Activated CD4-positive, alpha-beta memory T cell treated with anti-CD3 and anti-CD28 coated beads for 36 hours (primary cell): ENCODE results near the gene DPYSL5. TPM values are rescaled to one million over a fixed set of nuclear protein-coding genes. Genes with fewer than 3 reads are reported as not detected.

Experiments used
- CTCF ChIA-PET: fragments of 350-600 bp; sonication (Branson Sonifier 250); formaldehyde crosslinking; loops from one replicate; lab custom pipeline; 2021; ENCODE audit warnings: antibody characterized with exemption, inconsistent platforms; lab: Charles Lee
- POLR2A ChIA-PET: fragments of 350-600 bp; sonication (Branson Sonifier 250); formaldehyde crosslinking; loops from one replicate; lab custom pipeline; 2021; ENCODE audit warnings: antibody characterized with exemption; lab: Charles Lee
- DNase-seq: peaks from one replicate; pipeline ENCODE4 v3.0.0-alpha.2; 2020
- H3K27ac Mint-ChIP-seq: one replicate; pipeline ENCODE4 v1.8.0; 2021; ENCODE audit warnings: mixed read lengths
- H3K27me3 Mint-ChIP-seq: one replicate; pipeline ENCODE4 v1.8.0; 2021; ENCODE audit warnings: mixed read lengths
- H3K36me3 Mint-ChIP-seq: one replicate; pipeline ENCODE4 v1.8.0; 2021; ENCODE audit warnings: mixed read lengths
- H3K4me1 Mint-ChIP-seq: one replicate; pipeline ENCODE4 v1.8.0; 2021; ENCODE audit warnings: low read depth, mixed read lengths
- H3K4me3 Mint-ChIP-seq: one replicate; pipeline ENCODE4 v1.8.0; 2021; ENCODE audit warnings: mild to moderate bottlenecking, mixed read lengths
- H3K9me3 Mint-ChIP-seq: one replicate; pipeline ENCODE4 v1.8.0; 2021; ENCODE audit warnings: mixed read lengths
- intact Hi-C: fragments of 100-400 bp; cut with micrococcal nuclease; formaldehyde crosslinking; loops from one replicate; pipeline ENCODE4 v1.15.1; 2023
- total RNA-seq, 2 experiments: library from RNA; stranded (reverse); gene quantifications; one replicate each; pipeline ENCODE4 v1.2.3, GENCODE V29; 2021

Gene DPYSL5
- total RNA-seq, 2 experiments from 2014 or later, result not detected

DNA sequence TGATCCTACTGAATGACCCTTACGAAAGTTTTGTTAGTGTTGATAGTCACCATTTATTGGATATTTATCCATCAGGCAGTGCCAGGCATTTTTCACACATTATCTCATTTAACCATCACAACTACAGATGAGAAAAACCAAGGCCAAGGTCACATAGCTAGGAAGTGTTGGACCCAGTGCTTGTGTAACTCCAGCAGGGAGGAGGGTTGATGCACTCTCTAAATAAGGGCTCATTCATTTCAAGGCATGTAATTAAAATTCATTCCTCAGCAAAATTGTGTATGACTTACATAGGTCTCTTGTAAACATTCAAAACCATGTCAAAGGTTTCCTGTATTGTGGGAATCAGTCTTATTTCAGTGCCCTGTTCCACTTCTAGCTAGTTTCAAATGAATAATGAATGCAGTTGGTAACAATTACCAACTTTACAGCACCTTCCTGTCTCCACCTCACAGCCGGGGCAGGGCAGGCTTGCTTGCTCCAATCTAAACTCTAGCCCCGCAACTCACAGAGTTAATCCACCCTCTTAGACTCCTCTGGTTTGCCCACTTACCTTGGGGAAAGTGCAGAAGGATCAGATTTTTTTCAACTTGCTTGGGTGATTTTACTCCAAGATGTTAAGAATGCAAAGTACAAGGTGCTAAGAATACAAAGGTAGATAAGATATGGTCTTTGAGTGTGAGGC lies 116.7 kb downstream of the DPYSL5 start:
- ChIA-PET CTCF (interaction anchor here (1.0 to 6.3 kb wide), 7 partner anchors 12 to 339 kb away, joined by 3 to 205 read pairs (median 20); partner anchors contain the start of gene TRIM54), POLR2A (no interaction called here)
- Mint-ChIP-seq H3K36me3 (no peaks in the 10 kb centered on the region), H3K27ac (no peak overlapping the region), H3K4me3 (no peak overlapping the region), H3K27me3 (peaks cover 22% of the 10 kb centered on the region), H3K4me1 (peaks cover 7% of the 10 kb centered on the region), H3K9me3 (no peaks in the 10 kb centered on the region)
- intact Hi-C loops, result no loop called here
- no peak for DNase-seq

DNA sequence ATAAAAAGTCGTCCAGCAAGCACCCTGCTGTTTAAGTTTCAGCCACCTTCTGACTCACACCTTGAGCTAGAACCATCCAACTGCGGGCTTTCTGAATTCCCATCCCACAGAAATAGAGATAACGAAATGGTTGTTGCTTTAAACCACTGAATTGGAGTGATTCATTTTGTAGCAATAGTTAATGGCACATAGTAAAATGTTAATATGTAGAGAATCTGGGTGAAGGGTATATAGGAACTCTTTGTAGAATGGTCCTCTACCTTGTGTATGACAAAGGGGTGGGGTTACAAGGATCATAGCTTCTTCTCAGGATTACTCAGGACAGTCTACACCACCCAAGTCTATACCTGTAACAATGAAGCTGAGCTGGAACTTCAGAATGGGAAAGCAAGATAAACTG lies 120.1 kb downstream of the DPYSL5 start:
- ChIA-PET POLR2A (no interaction called here), CTCF (interaction anchor here (0.9 to 3.4 kb wide), 4 partner anchors 45 to 311 kb away, joined by 3 to 17 read pairs (median 14); no protein-coding TSS in a partner anchor)
- no peaks in the 10 kb centered on the region for H3K36me3 Mint-ChIP-seq
- no peak overlapping the region for H3K4me3 Mint-ChIP-seq
- no peak overlapping the region for H3K27ac Mint-ChIP-seq
- no peak for DNase-seq
- peaks cover 14% of the 10 kb centered on the region for H3K27me3 Mint-ChIP-seq
- H3K4me1 Mint-ChIP-seq, result peaks cover 15% of the 10 kb centered on the region
- intact Hi-C loops, result no loop called here
- H3K9me3 Mint-ChIP-seq, result no peaks in the 10 kb centered on the region

DNA sequence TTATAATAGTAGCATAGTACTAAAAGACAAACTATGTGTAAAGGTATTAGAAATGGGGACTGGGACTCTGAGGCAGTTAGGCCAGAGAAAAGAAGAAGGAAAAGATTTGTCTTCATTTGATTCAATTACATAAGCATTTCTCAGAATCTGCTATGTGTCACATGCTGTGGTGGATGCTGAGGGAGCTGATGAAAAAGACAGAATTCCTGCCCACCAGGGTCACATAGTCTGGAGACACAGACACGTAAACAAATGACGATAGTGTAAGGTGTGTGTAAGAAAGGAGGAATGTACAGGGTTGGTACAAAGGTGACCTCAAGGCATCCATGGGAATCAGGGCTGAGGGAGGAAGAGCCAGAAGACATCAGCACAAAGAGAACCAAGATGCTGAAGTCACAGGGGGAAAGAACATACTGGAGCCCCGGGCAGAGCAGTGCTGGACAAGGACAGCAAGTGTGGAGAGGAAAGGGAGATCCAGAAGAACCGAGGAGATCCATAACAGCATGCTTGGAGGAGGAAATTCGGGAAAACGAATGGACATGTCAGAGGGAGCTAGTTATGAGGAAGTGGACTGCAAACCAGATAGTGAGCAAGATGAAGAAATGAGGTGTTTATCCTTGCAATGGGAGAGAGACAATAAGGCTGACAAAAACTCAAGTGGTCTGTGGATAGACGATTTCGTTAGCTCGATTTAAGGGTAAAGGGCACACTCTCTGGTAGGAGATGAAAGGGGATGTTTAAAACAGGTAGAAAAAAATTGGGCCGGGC lies 121.3 kb downstream of the DPYSL5 start:
- no peak for DNase-seq
- ChIA-PET POLR2A (interaction anchor here (0.6 kb wide), 1 partner anchor 7 kb away, joined by 4 read pairs; no protein-coding TSS in a partner anchor), CTCF (interaction anchor here (0.9 to 3.4 kb wide), 8 partner anchors 7 to 310 kb away, joined by 3 to 17 read pairs (median 4); no protein-coding TSS in a partner anchor)
- H3K9me3 Mint-ChIP-seq, result no peaks in the 10 kb centered on the region
- peaks cover 17% of the 10 kb centered on the region for H3K27me3 Mint-ChIP-seq
- intact Hi-C loops, result no loop called here
- H3K4me3 Mint-ChIP-seq, result peak overlapping the region; percentile 73
- no peaks in the 10 kb centered on the region for H3K36me3 Mint-ChIP-seq
- H3K4me1 Mint-ChIP-seq, result peaks cover 15% of the 10 kb centered on the region
- H3K27ac Mint-ChIP-seq, result no peak overlapping the region

DNA sequence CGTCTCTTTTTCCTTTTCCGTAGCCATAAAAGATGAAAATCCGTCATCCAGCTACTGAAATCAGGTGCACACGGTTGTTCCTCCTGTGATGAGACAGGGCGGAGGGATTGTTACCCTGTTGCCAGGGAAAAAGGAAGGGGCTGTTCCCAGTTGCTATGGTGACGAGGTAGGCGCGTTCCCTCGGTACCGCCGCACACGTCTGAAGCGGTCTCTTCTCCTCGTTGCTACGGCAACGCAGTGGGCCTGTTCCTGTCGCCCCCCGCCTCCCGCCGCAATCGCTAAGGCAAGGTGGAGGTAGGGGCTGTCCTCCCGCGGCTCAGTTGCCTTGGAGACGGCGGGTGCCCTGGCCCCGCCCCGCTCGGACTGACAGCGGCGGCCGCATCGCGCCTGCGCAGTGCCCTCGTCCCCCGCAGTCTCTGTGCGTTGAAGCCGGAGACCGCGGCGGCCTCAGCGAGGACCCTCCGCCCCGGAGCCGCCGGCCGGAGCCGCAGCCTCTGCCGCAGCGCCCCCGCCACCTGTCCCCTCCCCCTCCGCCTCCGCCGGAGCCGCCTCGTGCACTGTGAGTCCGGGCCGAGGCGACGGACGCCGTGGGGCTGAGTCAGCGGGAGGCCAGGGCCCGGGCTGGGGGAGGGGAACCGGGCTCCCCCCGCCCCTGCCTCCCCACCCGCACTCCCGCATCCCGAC lies 122.5 kb downstream of the DPYSL5 start, which contains the start of gene MAPRE3:
MAPRE3 (plus strand) TSS at position 394 of the 684 bp plus-strand sequence. CDS start 51,582 bp downstream, outside the sequence.
- Mint-ChIP-seq H3K4me1 (peaks cover 15% of the 10 kb centered on the region), H3K27me3 (peaks cover 17% of the 10 kb centered on the region), H3K27ac (no peak within 1 kb of the TSS), H3K36me3 (no peaks in the 10 kb centered on the region), H3K4me3 (peak within 1 kb of the TSS; percentile 73), H3K9me3 (no peaks in the 10 kb centered on the region)
- ChIA-PET POLR2A (interaction anchor here (0.6 kb wide), 1 partner anchor 8 kb away, joined by 4 read pairs; no protein-coding TSS in a partner anchor), CTCF (interaction anchor here (0.9 to 3.4 kb wide), 6 partner anchors 8 to 309 kb away, joined by 3 to 17 read pairs (median 8); no protein-coding TSS in a partner anchor)
- peak; percentile 85 for DNase-seq
- intact Hi-C loops, result loop anchor here (1.0 kb wide), 1 partner anchor 111 kb away; no protein-coding TSS in a partner anchor

DNA sequence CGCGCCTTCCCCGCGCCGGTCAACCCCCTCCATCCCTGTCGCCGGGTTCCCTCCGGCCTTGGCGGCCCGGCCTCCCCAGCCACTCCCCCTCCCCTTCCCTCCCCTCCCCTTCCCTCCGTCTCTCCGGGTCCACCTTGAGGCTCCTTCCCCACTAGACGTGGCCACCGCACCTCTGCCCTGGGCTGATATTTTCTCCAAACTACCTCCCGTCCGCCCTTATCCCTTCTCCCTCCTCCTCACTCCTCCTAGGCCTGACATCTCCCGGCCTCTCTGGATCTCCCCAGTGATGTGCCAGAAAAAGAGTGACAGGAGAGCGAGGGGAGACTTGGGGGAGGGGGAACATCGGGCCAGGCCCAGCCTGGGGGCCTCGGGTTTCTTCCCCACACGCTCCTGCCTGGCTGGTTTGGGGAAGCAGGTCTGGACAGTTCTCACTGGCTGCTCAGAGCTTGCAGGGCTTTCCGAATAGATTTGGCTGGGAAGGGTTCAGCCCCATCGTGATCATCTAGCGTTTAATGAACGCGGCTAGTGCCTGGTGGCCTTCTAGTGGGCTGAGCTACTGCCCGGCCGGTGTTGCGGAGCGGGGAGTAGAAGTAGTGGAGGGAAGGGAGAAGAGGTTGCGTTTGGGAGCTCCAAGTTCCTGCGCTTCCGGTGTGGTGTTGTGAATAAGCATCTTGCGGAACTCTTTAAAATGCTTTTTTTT lies 123.1 kb downstream of the DPYSL5 start:
- Mint-ChIP-seq H3K4me3 (peak overlapping the region; percentile 68), H3K4me1 (peaks cover 15% of the 10 kb centered on the region), H3K36me3 (no peaks in the 10 kb centered on the region), H3K9me3 (no peaks in the 10 kb centered on the region), H3K27me3 (peaks cover 14% of the 10 kb centered on the region), H3K27ac (no peak overlapping the region)
- DNase-seq, result no peak
- ChIA-PET POLR2A (interaction anchor here (0.7 kb wide), 1 partner anchor 60 kb away, joined by 3 read pairs; no protein-coding TSS in a partner anchor), CTCF (interaction anchor here (0.7 to 1.6 kb wide), 2 partner anchors 46 to 125 kb away, joined by 4 to 6 read pairs; no protein-coding TSS in a partner anchor)
- intact Hi-C loops, result loop anchor here (1.0 kb wide), 1 partner anchor 110 kb away; no protein-coding TSS in a partner anchor

DNA sequence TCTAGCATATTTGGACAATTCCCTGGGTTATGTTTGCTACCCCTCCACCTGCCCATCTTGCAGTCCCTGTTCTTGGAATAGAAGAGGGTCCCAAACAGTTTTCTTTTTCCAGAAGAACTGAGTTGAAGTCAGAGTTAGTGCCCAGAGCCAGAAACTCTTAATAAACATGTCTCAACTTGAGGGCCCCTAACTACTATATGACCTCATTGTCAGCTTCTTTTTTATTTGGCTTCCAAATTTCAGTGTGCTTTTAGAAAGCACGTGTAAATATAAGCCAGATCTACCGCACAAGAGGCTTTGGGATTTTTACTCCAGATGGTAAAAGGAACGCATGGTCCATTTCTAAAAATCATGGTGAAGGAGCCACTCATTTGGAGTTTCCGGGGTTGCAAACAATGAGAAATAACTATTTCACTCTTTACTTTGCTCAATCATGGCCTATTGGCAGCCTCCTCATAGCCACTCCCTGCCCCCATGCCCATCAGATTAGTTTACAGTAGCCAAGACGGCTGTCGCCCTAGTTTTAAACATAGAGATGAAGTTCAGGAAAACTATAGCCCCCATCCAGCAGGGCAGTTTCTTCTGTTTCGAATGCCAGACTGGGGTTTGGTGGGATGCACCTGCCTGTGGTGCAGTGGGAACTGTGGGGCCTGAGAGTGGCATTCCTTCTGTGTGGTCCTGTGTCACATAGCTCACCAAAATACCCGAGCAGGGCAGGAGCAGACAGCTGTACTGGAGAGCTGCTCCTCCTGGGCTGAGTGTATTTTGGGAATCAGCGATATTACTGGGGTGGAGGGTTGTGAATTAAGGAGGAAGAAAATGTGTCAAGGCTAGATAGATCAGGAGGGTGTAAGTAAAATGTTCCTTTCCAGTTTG lies 124.2 kb downstream of the DPYSL5 start:
- Mint-ChIP-seq H3K27ac (no peak overlapping the region), H3K9me3 (no peaks in the 10 kb centered on the region), H3K4me3 (peak overlapping the region; percentile 68), H3K27me3 (peaks cover 12% of the 10 kb centered on the region), H3K4me1 (peaks cover 15% of the 10 kb centered on the region), H3K36me3 (no peaks in the 10 kb centered on the region)
- DNase-seq, result no peak
- intact Hi-C loops, result no loop called here
- CTCF ChIA-PET, result interaction anchor here (0.7 to 1.6 kb wide), 4 partner anchors 10 to 126 kb away, joined by 4 to 6 read pairs (median 6); no protein-coding TSS in a partner anchor
- POLR2A ChIA-PET, result no interaction called here

DNA sequence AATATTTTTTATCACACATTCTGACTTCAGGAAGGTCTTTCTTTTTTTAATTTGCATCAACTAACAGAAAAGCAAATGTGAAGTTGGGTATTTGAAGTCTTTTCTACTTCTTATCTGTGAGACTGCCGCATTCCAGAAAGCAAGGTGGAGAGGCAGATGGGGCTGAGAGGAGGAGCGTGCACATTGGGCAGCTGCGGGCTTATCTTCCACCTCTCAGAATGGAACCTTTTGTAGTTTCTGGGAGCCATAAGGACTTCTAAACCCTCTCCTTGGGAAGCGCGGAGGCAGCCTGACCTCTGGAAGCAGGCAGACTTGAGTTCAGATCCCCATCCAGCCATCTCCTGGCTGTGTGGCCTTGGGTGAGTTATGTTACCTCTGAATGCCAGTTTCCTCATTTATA lies 126.4 kb downstream of the DPYSL5 start:
- CTCF ChIA-PET, result no interaction called here
- Mint-ChIP-seq H3K4me3 (no peak overlapping the region), H3K27ac (no peak overlapping the region), H3K9me3 (no peaks in the 10 kb centered on the region), H3K27me3 (peaks cover 5% of the 10 kb centered on the region), H3K36me3 (no peaks in the 10 kb centered on the region), H3K4me1 (peaks cover 10% of the 10 kb centered on the region)
- POLR2A ChIA-PET, result no interaction called here
- intact Hi-C loops, result no loop called here
- no peak for DNase-seq

DNA sequence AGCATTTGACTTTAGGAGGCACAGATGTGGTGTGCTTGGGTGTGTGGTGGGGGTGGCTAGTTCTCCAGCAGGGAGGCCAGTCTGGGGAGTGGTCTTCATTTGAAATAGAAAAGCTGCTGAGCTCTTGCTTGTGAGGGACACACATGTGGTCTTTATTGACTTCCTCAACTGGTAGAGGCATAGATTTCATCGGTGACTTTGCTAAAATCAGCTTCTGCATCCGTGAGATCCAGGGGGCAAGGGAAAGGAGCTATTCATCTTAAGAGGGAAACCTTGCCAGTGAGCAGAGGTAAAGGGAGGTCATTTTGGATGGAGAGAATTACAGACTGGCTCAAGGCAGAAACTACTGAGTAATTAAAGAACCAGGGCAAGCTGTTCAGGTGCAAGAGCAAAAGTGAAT lies 127.2 kb downstream of the DPYSL5 start:
- CTCF ChIA-PET, result interaction anchor here (1.2 to 1.6 kb wide), 4 partner anchors 13 to 129 kb away, joined by 3 to 9 read pairs (median 6); no protein-coding TSS in a partner anchor
- Mint-ChIP-seq H3K9me3 (no peaks in the 10 kb centered on the region), H3K4me3 (no peak overlapping the region), H3K27ac (no peak overlapping the region), H3K27me3 (peaks cover 3% of the 10 kb centered on the region), H3K4me1 (peaks cover 7% of the 10 kb centered on the region), H3K36me3 (no peaks in the 10 kb centered on the region)
- intact Hi-C loops, result no loop called here
- DNase-seq, result no peak
- POLR2A ChIA-PET, result no interaction called here

DNA sequence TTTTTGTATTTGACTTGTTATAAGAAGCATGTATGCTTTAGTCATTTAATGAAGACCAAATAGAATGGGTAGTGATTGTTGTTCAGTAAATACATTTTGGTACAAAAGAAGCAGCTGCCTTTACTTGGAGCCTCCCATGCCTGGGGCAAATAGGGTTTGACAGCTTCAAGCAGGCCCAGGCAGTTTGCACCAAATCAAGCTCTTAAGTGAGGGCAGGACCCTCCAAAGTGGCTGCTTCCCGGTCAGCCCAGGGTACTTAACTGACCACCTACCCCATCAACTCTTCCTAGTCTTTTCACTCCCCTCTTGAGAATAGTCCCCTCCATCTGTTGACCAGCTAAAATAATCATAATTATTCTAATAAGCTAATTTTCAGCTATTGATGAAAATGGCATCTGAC lies 127.7 kb downstream of the DPYSL5 start:
- Mint-ChIP-seq H3K4me1 (peaks cover 7% of the 10 kb centered on the region), H3K27me3 (peaks cover 3% of the 10 kb centered on the region), H3K27ac (no peak overlapping the region), H3K9me3 (no peaks in the 10 kb centered on the region), H3K4me3 (no peak overlapping the region), H3K36me3 (no peaks in the 10 kb centered on the region)
- ChIA-PET CTCF (interaction anchor here (0.8 to 1.6 kb wide), 6 partner anchors 11 to 304 kb away, joined by 3 to 9 read pairs (median 4); no protein-coding TSS in a partner anchor), POLR2A (no interaction called here)
- intact Hi-C loops, result no loop called here
- DNase-seq, result no peak

DNA sequence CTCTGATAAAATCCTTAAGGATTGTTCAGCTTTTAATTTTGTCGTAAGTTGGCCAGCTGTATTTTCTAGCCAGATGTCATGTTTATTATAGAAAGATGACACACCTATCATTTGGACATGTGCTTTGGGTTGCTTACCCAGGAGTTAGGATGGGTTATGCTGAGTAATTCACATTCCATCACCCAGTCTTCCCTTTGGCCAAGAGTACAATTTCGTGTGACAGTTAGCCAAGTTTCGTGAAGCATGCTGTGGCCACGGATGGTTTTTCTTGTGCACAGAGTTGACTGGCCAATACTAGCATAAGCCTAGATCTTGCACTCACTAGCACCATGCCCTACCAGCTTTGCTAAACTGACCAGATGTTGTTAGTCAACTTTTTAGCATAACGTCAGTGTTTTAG lies 128.3 kb downstream of the DPYSL5 start:
- Mint-ChIP-seq H3K27me3 (peaks cover 3% of the 10 kb centered on the region), H3K9me3 (no peaks in the 10 kb centered on the region), H3K36me3 (no peaks in the 10 kb centered on the region), H3K27ac (no peak overlapping the region), H3K4me1 (peaks cover 3% of the 10 kb centered on the region), H3K4me3 (no peak overlapping the region)
- DNase-seq, result no peak
- ChIA-PET CTCF (interaction anchor here (0.8 to 1.6 kb wide), 7 partner anchors 12 to 304 kb away, joined by 3 to 9 read pairs (median 4); no protein-coding TSS in a partner anchor), POLR2A (no interaction called here)
- intact Hi-C loops, result no loop called here
